H1 (cell line): Measurements from ENCODE around the gene TUT7.

ENCODE experiments used
- BRCA1 ChIP-seq: IDR thresholded peaks from 2 replicates; pipeline ENCODE4 v1.6.1; 2012; ENCODE audit warnings: low read depth, low read length, improper control_type of control experiment
- CHD1 ChIP-seq: IDR thresholded peaks from 2 replicates; pipeline ENCODE4 v1.6.1; 2012; ENCODE audit warnings: low read depth, low read length, improper control_type of control experiment
- CTCF ChIP-seq, 3 experiments: IDR thresholded peaks; 1 replicate in 2 of 3; 2 replicates in 1 of 3; pipeline versions ENCODE4 v1.5.1 to v1.6.1; 2011; ENCODE audit warnings: low read length in 3 of 3, mild to moderate bottlenecking in 3 of 3, inconsistent platforms in 2 of 3, low read depth in 1 of 3, moderate library complexity in 1 of 3; ENCODE audit not compliant: insufficient read depth in 1 of 3; ENCODE audit errors: control extremely low read depth in 1 of 3
- EP300 ChIP-seq, 2 experiments: IDR thresholded peaks; 1 replicate in 1 of 2; 2 replicates in 1 of 2; pipeline ENCODE4 v1.6.1; 2011 to 2012; ENCODE audit warnings: low read depth in 2 of 2, low read length in 2 of 2, mild to moderate bottlenecking in 2 of 2, borderline replicate concordance in 1 of 2, inconsistent platforms in 1 of 2, moderate library complexity in 1 of 2
- EZH2 ChIP-seq: fragments of 200-600 bp; sonication (generic); IDR thresholded peaks from 2 replicates; pipeline ENCODE4 v1.7.1; 2012; ENCODE audit warnings: low read depth, mild to moderate bottlenecking, moderate library complexity, low read length, inconsistent platforms; ENCODE audit not compliant: severe bottlenecking
- RAD21 ChIP-seq, 2 experiments: IDR thresholded peaks in 1 of 2; conservative IDR thresholded peaks in 1 of 2; 2 replicates each; pipeline ENCODE4 v1.6.1; 2011; ENCODE audit warnings: low read depth in 2 of 2, low read length in 2 of 2, improper control_type of control experiment in 1 of 2, inconsistent platforms in 1 of 2, mild to moderate bottlenecking in 1 of 2, moderate library complexity in 1 of 2
- SP1 ChIP-seq: IDR thresholded peaks from 2 replicates; pipeline ENCODE4 v1.6.1; 2011; ENCODE audit warnings: low read depth, low read length

- TF ChIP-seq CHD1 (no peak), EZH2 (no peak), CTCF (IDR thresholded peaks at IDR 0.05; ENCODE audit: control extremely low read depth in 1 of 3, insufficient read depth in 1 of 3, low read depth in 1 of 3, low read length in 3 of 3) (no peak), RAD21 (IDR thresholded peaks at IDR 0.05 in 1 of 2, conservative IDR thresholded peaks at IDR 0.05 in 1 of 2; ENCODE audit: low read depth in 2 of 2, low read length in 2 of 2) (no peak), BRCA1 (no peak), SP1 (no peak), EP300 (IDR thresholded peaks at IDR 0.05; ENCODE audit: borderline replicate concordance in 1 of 2, low read depth in 2 of 2, low read length in 2 of 2) (no peak)
Observed at GRCh38 chr9:86318187-86318586, 36.0 kb downstream of the TUT7 start.
